SH-SY5Y (cell line): Measurements from ENCODE around the gene MPDU1.

Experiments used
- GATA2 ChIP-seq: IDR thresholded peaks from 2 replicates; pipeline ENCODE4 v1.6.1; 2011; ENCODE audit warnings: mild to moderate bottlenecking, low read depth, low read length
- GATA3 ChIP-seq: IDR thresholded peaks from 2 replicates; pipeline ENCODE4 v1.6.1; 2011; ENCODE audit warnings: low read depth, mild to moderate bottlenecking, low read length, moderate library complexity

DNA sequence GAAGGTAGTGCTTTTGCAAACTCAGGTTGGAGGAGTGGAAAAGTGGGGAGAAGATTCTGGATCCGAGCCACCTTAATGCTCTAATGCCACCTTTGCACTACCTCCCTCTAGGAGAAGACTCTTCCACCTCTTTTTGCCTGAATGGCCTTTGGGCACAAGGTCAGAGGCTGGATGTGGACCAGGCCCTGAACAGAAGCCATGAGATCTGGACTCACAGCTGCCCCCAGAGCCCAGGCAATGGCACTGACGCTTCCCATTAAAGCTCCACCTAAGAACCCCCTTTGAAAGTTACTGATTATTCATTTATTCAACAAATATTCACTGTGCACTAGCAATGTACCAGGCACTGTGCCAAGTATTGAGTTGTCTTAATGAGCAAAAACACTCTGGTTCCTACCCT, 49.4 kb downstream of the MPDU1 start:
- TF ChIP-seq GATA2 (no peak), GATA3 (no peak)
